Measurements from ENCODE around the gene TEP1. TPM values are rescaled to one million over a fixed set of nuclear protein-coding genes. Genes with fewer than 3 reads are reported as not detected.
A peak's percentile ranks its signal among the peaks of the same experiment; 100 is the strongest.

TEP1 gene
- total and polyA plus RNA-seq, 10 of the 15 experiments (the other 5 are each of a cell fraction or from before 2014, with no cell fraction given): 3.3 to 29.7 (median 16.8) TPM

- Histone ChIP-seq H3K4me2 (ENCODE audit: control insufficient read depth, insufficient read depth) (peak within 1 kb of the TSS; percentile 95), H3K4me1 (ENCODE audit: control insufficient read depth, insufficient read depth, low read length) (no peaks in the 10 kb centered on the region), H3K4me3 (peak within 1 kb of the TSS; percentile 81), H3K36me3 (ENCODE audit: control insufficient read depth in 2 of 2, insufficient read depth in 2 of 2, low read length in 1 of 2) (peaks cover 0 to 10% of the 10 kb centered on the region in 2 experiments; a peak in 1 of 4 replicates), H2AFZ (ENCODE audit: control insufficient read depth, low read depth, low read length) (peak within 1 kb of the TSS; percentile 88), H3K9me3 (replicated peaks; ENCODE audit: control insufficient read depth, insufficient read depth, low read length) (no peaks in the 10 kb centered on the region), H4K20me1 (ENCODE audit: control insufficient read depth, insufficient read depth) (no peaks in the 10 kb centered on the region), H3K9ac (ENCODE audit: control insufficient read depth, insufficient read depth, low read length) (peak within 1 kb of the TSS; percentile 94), H3K79me2 (ENCODE audit: control insufficient read depth, insufficient read depth, low read length) (peaks cover 10% of the 10 kb centered on the region), H3K27me3 (replicated peaks in 1 of 2; ENCODE audit: control insufficient read depth in 2 of 2, insufficient read depth in 2 of 2, low read length in 1 of 2) (no peaks in the 10 kb centered on the region), H3K27ac (ENCODE audit: control insufficient read depth, insufficient read depth) (peak within 1 kb of the TSS; percentile 89)
- ChIA-PET CTCF (interaction anchor here (0.6 to 5.1 kb wide), 16 partner anchors 9 to 340 kb away, joined by 3 to 62 read pairs (median 4); partner anchors contain the start of genes CCNB1IP1, PIP4P1 and TEP1), SMC1A (ENCODE audit: uncharacterized antibody, unreplicated experiment) (interaction anchor here (1.0 to 6.3 kb wide), 13 partner anchors 11 to 338 kb away, joined by 3 to 65 read pairs (median 8); partner anchors contain the start of genes APEX1, CCNB1IP1 and PIP4P1), POLR2A (interaction anchor here (0.6 to 4.7 kb wide), 15 partner anchors 9 to 339 kb away, joined by 3 to 96 read pairs (median 4); partner anchors contain the start of genes APEX1, CCNB1IP1, OSGEP and PIP4P1), RAD21 (ENCODE audit: unreplicated experiment) (interaction anchor here (0.5 to 4.1 kb wide), 25 partner anchors 9 to 342 kb away, joined by 3 to 55 read pairs (median 3); partner anchors contain the start of genes APEX1, CCNB1IP1, OSGEP and PIP4P1)
- FAIRE-seq: peak; percentile 93
- peak; percentile 99 for DNase-seq (ENCODE audit: low read depth, low spot score)
- BruUV-seq (replicated peaks): TSS peak; percentile 99
- intact Hi-C loops (cut with micrococcal nuclease; ENCODE audit: unreplicated experiment): loop anchor here (1.0 to 5.0 kb wide), 7 partner anchors 69 to 759 kb away; partner anchors contain the start of genes APEX1, PIP4P1, TEP1 and TMEM253
- in situ Hi-C loops (cut with MboI): no loop called here
- ATAC-seq: peak; percentile 96
- WGBS (ENCODE audit: insufficient coverage, insufficient replicate concordance, low lambda C conversion rate, missing lambda C conversion rate): 2% methylated on average over 50 of the region's 50 CpGs
- TF ChIP-seq POLR2AphosphoS5 (IDR thresholded peaks at IDR 0.05; ENCODE audit: low read length) (peak; percentile 99), YY1 (IDR thresholded peaks at IDR 0.05; ENCODE audit: low read depth, low read length) (peak; percentile 94), ZBED1 (IDR thresholded peaks at IDR 0.05; ENCODE audit: borderline replicate concordance) (peak; percentile 97), HSF1 (IDR thresholded peaks at IDR 0.05; ENCODE audit: low read depth, low read length) (no peak), PKNOX1 (IDR thresholded peaks at IDR 0.05) (peak; percentile 96), JUND (IDR thresholded peaks at IDR 0.05; ENCODE audit: low read depth, low read length) (peak; percentile 80), ZBTB40 (IDR thresholded peaks at IDR 0.05; ENCODE audit: borderline replicate concordance) (peak; percentile 59; the same call in 1 of the 2 replicates), E2F4 (IDR thresholded peaks at IDR 0.05; ENCODE audit: low read depth, low read length) (peak; percentile 75; the same call in 1 of the 2 replicates), USF1 (IDR thresholded peaks at IDR 0.05; ENCODE audit: borderline replicate concordance, extremely low read length, insufficient read depth, low read depth, low read length) (no peak), MEF2B (IDR thresholded peaks at IDR 0.05; ENCODE audit: partially characterized antibody, poor library complexity, severe bottlenecking) (peak; percentile 98), CHD2 (IDR thresholded peaks at IDR 0.05; ENCODE audit: borderline replicate concordance, low read depth, low read length) (peak; percentile 73; the same call in 1 of the 2 replicates), RB1 (IDR thresholded peaks at IDR 0.05; ENCODE audit: borderline replicate concordance) (peak; percentile 94; the same call in 1 of the 2 replicates)
Measured at GRCh38 chr14:20343092-20343861, 70.0 kb downstream of the TEP1 start, which contains the start of gene PARP2. PARP2 (plus strand) TSS chr14:20343635; CDS start chr14:20343642, 7 bp downstream.
